Cerebellar nuclear complex (tissue), 1 donor: ENCODE results near the gene ATG4B.

ENCODE experiments used
- DNase-seq, 2 experiments: peaks; one replicate each; lab custom pipeline; 2025; lab: John Stamatoyannopoulos, UW

The ATG4B gene

DNA sequence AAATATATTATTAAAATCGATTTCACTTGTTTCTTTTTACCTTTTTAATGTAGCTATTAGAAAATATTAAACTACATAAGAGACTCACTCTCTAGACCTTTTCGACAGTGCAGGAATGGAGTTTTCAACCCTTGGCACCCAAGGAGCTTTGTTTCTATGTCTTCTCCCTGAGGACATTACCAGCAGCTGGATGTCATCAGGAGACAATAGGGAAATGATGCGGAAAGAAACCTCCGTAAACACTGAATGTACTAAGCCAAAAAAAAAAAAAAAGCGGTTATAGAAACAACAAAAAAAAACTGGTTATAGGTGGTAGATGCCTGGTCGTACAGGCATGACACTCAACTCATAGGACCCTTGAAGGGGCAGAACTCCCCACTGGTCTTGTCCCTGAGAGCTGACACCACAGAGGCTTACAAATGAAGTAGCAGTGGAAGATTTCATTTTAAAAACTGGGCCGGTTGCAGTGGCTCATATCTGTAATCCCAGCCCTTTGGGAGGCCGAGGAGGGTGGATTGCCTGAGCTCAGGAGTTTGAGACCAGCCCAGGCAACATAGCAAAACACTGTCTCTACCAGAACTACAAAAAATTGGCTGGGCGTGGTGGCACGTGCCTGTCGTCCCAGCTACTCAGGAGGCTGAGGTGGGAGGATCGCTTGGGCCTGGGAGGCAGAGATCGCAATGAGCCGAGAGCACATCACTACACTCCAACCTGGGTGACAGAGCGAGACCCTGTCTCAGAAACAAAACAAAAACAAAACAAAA, 24.3 kb upstream of the ATG4B start:
- no peak for DNase-seq

DNA sequence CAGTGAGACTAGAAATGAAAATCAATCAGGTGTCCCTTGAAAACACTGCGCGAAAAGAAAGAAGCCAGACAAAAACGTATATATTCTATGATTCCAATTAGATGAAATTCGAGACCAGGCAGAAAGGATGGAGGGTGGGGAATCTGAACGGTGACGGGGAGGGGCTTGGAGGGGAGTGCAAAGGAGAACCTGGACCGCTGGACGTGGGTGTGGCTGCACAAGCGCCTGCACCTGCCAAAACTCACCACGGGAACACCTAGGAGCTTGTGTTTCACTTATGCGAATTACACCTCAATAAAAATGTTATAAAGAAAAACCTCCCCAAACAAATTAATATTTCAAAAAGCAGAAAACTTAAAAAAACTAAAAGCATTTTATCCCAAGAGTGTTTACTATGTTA, 22.5 kb upstream of the ATG4B start:
- DNase-seq = no peak

DNA sequence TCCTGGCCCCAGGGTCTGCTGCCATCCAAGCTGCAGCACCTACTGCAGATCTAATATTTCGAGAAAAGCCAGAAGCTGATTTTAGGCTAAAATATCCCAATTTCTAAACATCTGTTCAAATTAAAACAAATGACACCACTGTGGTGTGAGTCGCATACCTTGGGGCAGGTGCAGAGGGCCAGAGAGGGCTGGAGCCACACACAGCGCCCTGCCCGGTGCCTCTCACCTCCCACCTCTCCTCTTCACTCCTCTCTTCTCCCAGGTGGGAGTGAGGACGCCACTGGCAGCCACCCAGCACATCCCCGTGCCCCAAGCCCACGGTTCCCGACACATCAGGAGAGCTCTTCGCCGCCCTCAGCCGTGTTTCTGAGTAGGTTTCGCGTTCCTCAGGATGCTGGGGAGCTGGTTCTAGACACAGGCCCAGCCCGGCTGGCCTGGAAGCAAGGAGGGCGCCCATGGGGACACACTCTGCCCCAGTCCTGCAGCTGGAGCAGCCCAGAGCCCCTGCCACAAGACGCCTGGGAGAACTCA, 21.9 kb upstream of the ATG4B start:
- DNase-seq = no peak

DNA sequence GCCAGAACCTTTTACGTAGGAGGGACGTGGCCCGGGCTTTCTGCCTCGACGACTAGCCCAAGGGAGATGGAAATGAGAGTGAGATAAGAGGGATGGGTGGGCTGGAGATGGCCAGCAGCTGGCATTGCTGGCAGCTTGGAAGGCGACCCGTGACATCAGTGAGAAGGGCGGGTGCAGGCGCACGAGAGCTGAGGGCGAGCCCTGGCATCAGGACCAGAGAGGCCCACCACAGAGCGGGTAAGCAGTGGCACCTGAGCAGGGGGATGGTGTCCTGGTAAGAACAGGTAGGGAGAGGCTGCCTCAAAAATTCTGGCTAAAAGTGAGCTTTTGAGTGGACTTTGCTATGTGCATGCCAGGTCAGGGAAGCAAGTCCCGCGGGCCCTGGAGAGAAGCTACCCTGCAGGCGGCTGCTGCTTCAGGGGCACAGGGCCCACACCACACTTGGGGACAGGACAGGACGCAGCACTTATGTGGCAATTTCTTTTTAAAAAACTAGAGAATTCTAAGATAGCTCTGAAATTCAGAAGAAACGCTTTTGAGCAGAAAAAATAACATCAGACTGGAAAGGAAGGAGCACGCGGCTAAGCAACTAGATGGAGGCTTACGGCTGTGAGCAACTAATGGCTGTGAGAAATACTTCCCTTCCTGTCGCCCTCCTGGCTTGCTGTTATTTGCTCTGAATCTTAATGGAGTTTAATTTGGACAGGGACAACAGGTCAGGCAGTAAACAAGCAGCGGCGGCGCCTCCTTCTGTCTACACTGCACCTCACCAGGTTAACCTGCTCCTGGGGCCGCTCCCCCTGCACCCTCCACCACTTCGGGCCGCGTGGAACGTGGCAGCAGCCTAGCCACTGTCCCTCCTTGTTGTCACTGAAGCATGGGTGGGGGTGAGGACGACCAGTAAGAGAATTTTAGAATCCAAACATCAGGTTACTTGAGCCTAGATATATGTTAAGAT, 21.0 kb upstream of the ATG4B start:
- no peak for DNase-seq

DNA sequence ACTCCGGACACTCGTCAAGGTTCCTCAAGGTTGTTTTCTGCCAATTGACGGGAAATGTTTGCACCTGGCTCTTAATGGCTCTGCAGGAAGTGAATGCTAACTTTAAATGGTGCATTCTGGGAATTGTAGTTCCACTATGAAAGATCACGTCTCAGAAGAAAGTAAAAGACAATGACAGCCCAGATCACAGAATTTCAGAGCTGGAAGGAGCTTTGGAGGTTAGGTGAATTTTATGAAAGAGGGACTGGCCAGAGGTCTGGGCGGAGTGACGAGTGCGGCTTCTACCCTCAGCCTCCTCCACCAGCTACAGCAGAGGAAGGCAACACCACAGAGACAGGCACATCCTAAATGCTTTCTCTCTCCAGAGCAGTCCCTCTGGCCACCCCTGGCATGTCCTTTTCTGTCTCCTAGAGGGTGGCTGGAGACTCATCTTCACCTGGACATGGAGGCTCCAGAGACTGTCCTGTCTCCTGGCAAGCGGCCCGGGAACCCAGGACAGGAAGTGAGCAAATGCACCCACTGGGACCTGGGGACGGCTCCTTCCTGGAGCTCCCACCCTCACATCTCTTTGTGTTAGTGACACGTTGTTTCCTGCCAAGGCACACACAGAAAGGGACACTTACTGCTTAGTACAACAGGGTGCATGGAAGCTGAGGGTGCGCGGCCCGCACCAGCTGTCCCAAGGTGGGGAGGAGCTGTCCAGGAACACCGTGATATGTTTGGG, 19.9 kb upstream of the ATG4B start:
- DNase-seq = peak in 1 of 2 experiments; percentile 18

DNA sequence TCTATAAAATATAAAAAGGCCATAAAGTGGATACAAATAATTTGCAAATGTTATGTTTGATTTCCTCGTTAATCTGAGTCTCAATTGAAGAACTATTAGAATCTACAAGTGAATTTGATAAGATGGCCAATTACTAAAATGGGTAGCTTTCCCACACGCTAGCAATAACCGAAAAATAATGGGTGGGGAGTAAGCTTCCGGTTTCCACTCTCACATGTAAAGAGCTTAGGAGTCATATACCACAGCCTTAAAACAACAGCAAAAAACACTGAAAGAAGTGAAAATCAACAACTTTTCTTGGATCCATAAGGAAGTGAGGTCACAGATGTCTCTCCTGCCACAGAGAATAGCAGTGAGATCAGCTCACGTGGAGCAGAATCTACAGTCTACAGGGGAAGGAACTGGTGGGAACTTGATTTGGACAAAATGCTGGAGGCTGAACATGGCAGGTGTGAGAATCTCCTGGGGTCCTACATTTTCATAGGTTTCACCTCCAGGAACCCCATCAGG, 19.1 kb upstream of the ATG4B start:
- DNase-seq = no peak

DNA sequence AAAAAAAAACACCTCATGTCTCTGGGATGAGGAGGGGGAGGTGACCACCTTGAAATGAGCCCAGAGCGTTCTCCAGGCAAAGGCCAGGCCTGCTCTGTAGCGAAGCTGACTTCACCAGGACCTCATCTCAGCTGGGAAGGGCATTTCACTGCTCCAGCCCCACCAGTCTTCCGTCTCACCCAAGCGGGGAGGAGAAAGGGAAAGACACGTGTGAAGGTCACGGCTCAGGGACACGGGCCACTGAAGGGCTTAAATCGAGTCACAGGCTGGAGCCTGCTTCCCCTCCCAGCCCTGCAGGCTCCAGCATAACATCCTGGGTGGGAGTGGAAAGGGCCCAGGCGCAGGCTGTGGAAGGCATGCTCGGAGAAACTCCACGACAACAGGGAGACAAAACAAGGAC, 18.7 kb upstream of the ATG4B start:
- no peak for DNase-seq

DNA sequence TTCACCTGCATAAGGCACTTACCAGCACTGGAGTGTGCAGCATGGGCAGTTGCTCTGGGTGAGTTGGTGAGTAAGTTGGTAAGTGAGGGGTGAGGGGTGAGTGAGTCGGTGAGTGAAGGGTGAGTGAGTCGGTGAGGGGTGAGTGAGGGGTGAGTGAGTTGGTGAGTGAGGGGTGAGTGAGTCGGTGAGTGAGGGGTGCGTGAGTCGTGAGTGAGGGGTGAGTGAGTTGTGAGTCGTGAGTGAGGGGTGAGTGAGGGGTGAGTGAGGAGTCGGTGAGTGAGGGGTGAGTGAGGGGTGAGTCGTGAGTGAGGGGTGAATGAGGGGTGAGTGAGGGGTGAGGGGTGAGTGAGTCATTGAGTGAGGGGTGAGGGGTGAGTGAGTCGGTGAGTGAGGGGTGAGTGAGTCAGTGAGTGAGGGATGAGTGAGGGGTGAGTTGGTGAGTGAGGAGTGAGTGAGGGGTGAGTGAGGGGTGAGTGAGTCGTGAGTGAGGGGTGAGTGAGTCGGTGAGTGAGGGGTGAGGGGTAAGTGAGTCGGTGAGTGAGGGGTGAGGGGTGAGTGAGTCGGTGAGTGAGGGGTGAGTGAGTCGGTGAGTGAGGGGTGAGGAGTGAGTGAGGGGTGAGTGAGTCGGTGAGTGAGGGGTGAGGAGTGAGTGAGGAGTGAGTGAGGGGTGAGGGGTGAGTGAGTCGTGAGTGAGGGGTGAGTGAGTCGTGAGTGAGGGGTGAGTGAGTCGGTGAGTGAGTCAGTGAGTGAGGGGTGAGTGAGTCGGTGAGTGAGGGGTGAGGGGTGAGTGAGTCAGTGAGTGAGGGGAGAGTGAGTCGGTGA, 17.7 kb upstream of the ATG4B start:
- DNase-seq = no peak

DNA sequence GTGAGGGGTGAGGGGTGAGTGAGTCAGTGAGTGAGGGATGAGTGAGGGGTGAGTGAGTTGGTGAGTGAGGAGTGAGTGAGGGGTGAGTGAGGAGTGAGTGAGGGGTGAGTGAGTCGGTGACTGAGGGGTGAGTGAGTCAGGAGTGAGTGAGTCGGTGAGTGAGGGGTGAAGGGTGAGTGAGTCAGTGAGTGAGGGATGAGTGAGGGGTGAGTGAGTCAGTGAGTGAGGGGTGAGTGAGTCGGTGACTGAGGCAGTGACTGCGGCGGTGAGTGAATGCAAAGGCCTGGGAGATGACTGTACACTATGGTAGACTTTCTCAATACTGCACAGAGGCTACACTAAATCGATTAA, 17.1 kb upstream of the ATG4B start:
- no peak for DNase-seq

DNA sequence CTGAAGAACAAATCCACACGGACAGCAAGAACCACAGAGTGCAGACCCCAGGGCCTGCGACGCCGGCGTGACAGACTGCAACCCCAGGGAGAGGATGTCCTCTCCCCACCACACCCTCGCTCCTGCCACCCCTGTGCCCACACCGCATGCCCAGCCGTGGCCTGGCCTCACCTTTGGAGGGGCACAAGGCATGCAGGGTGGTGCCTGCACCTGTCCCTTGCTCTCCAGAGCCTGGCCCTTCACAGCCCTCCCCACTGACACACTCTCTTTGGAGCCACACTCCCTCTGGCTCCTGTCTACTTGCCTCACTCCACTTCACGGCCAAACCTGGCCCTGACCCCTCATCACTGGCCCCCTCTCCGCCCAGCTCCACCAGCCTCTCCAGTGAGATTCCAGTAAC, 9.8 kb upstream of the ATG4B start:
- no peak for DNase-seq

DNA sequence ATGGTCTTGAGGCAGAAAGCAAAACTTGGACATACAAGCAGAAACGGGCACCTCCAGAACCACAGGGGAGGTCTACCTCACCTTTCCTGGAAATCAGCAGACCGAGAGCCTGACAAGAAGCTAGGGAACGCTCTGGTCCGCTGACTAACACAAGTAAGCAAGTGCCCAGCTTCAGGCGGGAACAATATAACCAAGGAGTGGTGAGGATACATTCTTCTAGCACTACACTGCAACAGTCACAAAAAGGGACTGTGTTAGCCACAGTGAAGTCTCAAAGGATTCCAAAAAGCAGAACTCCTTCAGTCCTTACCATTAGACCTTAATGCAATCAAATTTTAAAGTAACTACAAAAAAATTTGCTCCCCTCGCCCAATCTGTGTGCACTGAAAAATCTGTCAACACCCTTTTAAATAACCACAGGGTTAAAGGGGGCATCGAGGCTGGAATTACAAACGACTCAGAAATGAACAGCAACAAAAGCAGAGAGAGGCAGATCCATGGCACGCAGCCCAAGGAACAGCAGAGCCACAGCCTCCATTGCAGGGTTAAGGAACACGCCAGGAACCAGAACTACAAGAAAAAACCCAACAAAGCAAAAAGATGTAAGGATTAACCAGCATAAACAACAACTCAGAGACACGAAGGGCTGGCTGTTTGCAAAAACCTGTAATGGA, 7.6 kb upstream of the ATG4B start:
- no peak for DNase-seq

DNA sequence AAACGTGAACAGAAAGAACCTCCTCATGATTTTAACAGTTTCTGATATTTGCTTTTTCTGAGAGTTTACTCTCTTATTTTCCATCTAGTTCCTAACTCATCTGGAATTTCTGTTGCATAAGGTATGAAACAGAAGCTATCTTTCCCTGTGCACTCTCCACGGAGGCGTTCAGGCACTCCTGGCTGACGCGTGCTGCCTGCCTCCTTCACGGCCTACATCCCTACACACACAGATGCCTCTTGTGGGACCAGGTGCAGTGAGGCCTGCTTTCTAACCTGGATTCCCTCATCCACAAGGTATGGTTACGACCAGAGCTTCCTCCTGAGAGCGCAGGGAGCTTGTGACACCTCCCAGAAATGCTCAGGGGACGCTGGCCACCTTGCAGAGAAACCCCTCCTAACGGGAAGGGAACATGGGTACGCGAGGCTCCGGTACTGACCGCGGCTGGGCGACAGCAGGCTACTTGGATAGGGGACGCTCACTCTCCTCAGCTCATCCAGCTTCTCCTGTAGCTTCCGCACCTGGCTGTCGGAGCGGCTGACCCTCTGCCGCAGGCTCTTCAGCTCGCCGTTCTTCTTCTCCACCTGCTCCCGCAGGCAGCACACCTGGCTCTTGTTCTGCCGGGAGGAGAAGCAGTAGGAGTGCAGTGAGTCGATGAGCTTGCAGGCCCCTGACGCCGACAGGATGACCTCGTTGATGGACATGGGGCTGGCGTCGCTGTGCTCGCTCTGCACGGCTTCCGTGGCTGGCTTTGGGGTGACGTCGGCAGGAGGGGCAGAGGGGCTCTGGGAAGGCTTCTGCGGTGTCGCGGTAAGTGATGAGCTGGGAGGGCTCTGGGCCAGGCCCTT, 4.8 kb upstream of the ATG4B start:
- no peak for DNase-seq

DNA sequence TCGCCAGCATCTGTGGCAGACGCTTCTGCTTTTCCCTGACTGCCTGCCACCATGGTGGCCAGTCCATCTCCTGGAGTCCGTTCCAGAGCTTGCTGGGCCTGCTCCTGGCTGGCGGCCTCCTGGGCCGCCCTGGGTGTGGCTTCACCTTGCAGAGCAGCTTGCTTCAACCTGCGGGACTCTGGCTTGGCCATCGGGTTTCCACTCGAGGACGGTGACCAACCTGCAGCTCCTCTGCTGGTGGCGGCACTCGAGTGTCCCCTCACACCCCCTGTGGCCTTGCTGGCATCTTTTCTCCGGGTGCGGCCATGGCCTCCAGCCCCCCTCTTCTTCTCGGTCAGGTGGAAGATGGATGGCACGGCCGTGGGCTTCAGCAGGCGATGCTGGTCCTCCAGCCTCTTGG, 3.9 kb upstream of the ATG4B start:
- no peak for DNase-seq

DNA sequence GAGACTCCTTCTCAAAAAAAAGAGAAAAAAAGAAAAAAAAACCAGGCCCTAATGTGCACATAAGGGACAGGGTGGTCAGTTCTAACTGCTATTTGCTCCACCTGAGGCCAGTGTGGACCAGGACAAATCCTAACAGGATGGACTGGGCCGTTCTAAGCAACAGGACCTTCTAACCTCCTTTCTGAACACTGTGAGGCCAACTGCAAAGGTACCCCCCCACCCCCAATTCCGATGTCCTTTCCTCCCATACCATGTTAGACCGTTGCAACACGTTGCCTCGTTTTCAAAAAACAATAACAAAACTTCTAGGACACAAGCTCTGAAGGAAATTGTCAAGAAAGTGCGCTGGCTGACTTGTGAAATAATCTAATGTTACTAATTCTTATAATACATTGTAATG, 1.7 kb upstream of the ATG4B start:
- no peak for DNase-seq

DNA sequence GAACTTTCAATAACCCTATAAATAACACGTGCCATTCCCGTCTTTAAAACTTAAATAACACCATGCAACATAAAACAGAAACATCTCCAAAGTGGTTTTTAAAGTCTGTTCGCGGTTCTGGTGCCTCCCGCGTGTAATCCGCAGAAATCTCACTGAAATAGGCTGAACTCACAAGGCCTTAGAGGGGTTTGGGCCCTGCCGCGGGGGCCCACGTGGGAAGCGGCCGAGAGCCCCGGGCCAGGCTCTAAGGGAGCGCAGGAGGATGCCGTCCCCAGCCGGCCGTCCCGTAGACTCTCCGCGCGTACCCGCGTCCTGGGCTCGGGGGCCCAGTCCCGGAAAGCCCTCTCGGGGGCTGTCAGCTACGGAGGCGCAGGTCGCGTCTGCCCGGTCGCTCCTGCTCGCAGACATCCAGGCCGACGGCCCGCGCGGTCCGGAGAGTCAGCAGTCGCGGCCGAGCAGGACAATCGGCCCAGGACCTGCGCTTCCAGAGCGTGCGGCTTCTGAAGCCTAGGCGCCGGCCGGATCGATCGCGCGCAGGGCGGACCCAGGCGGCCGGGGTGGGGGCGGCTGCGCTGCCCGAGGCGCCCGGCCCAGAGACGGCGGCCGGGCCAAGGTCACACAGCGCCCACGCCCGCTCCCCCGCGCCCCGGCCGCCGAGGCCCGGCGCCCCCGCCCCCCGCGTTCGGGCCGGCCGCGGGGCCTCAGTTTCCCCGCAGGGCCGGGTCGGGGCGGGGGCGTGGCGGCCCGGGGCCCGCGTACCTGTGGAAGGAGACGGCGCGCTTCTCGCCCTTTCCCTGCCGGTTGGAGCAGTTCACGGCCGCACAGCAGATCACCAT, 1.1 kb upstream of the ATG4B start:
- DNase-seq = no peak

DNA sequence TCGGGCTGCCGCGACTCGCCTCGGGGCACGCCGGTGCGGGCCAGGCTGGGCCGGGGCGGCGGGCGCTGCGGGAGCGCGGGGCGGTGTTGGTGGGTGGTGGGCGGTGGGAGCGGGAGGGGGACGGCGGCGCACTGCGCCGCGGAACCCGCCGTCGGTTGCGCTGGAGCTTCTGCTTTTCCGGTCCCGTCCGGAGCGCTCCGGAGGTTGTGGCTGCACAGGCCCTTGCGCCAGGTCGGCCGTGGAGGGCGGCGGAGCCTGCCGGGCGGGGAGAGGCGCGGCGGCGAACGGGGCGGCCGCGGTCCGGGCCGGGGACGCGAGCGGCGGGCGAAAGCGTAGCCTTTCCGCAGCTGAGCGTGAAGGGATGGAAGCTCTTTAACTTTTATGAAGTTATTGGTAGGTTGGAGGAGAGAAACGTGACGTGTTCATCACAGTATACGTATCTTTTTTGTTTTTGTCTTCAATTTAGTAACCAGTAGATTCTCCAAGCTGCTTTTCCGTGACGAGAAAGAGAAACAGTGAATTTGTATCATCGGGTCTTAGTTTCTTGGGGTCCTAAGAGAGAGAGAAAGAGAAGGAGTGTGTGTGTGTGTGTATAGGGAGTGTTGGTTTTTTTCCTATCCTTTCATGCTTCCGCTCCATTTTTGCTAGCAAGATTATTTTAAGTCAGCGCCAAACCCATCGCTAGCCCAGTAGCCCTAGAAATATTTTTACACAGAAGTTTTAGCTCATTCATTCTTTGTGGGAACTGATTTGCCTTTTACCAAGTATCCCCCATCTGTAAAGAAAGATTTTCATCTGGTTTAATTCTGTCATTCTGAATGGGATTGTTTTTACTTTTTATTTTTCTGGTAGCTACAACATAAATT, 535 bp downstream of the ATG4B start:
- no peak for DNase-seq

DNA sequence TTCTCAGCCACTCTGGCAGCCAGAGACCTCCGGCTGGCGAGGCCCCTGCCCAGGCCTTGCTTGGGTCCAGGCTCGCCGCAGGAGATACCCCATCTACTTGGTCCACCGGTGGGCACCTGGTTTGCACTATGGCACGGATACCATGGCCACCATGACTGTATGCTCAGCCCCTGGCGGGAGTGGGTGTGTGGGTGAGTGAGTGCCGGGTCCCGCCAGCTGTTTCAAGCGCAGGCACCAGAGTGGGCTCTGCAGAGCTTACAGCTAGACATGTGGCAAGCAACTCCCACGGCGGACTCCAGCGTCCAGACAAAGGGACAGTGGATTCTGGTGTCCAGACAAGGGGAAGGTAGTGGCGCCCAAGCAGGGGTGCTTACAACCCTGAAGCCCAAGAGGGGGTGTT, 1.4 kb downstream of the ATG4B start:
- no peak for DNase-seq

DNA sequence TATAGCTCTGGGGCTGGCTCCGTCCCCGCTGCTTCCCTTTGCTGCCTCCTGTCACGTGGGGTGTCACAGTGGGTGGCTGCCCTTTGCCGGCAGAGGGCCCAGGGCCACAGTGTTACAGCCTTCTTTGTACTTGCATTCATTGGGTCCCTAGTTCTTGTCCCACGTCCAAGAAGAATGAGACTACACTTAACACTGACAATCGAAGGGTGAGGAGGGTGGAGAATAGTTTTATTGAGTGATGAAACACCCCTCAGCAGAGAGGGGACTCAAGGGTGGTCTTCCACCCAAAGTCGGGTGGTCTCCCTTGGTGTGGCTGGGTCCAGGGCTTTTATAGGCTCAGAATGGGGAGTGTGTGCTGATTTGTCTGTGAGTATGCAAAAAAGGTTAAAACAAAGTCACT, 1.9 kb downstream of the ATG4B start:
- no peak for DNase-seq
